Measurements from ENCODE around the gene FLRT2.

Gene FLRT2

GRCh38 chr14:85542623-85543022 lies 12.7 kb downstream of the FLRT2 start:
- TF ChIP-seq FOXP2 (optimal IDR thresholded peaks at IDR 0.05; ENCODE audit: borderline replicate concordance, extremely low read depth, extremely low read length, insufficient read depth) (no peak), TAF1 (IDR thresholded peaks at IDR 0.05; ENCODE audit: borderline replicate concordance, insufficient read depth, low read length) (no peak), POLR2AphosphoS5 (IDR thresholded peaks at IDR 0.05; ENCODE audit: low read depth, low read length) (no peak), SIN3A (IDR thresholded peaks at IDR 0.05; ENCODE audit: borderline replicate concordance, insufficient read depth, low read length) (no peak), REST (IDR thresholded peaks at IDR 0.05; ENCODE audit: insufficient read depth in 1 of 2, low read depth in 2 of 2, low read length in 2 of 2) (no peak)

- TF ChIP-seq FOXP2 (optimal IDR thresholded peaks at IDR 0.05; ENCODE audit: borderline replicate concordance, extremely low read depth, extremely low read length, insufficient read depth) = no peak
- TF ChIP-seq SIN3A (IDR thresholded peaks at IDR 0.05; ENCODE audit: borderline replicate concordance, insufficient read depth, low read length) = no peak
- no peak for TF ChIP-seq POLR2AphosphoS5 (IDR thresholded peaks at IDR 0.05; ENCODE audit: low read depth, low read length)
- TF ChIP-seq REST (IDR thresholded peaks at IDR 0.05; ENCODE audit: insufficient read depth in 1 of 2, low read depth in 2 of 2, low read length in 2 of 2) = no peak
- TF ChIP-seq TAF1 (IDR thresholded peaks at IDR 0.05; ENCODE audit: borderline replicate concordance, insufficient read depth, low read length) = no peak
Measured at GRCh38 chr14:85545738-85546137, 15.8 kb downstream of the FLRT2 start.

- TF ChIP-seq POLR2AphosphoS5 (IDR thresholded peaks at IDR 0.05; ENCODE audit: low read depth, low read length) = no peak
- no peak for TF ChIP-seq SIN3A (IDR thresholded peaks at IDR 0.05; ENCODE audit: borderline replicate concordance, insufficient read depth, low read length)
- no peak for TF ChIP-seq FOXP2 (optimal IDR thresholded peaks at IDR 0.05; ENCODE audit: borderline replicate concordance, extremely low read depth, extremely low read length, insufficient read depth)
- no peak for TF ChIP-seq TAF1 (IDR thresholded peaks at IDR 0.05; ENCODE audit: borderline replicate concordance, insufficient read depth, low read length)
- no peak for TF ChIP-seq REST (IDR thresholded peaks at IDR 0.05; ENCODE audit: insufficient read depth in 1 of 2, low read depth in 2 of 2, low read length in 2 of 2)
Measured at GRCh38 chr14:85546390-85546789, 16.4 kb downstream of the FLRT2 start.

- no peak for TF ChIP-seq POLR2AphosphoS5 (IDR thresholded peaks at IDR 0.05; ENCODE audit: low read depth, low read length)
- TF ChIP-seq REST (IDR thresholded peaks at IDR 0.05; ENCODE audit: insufficient read depth in 1 of 2, low read depth in 2 of 2, low read length in 2 of 2) = no peak
- no peak for TF ChIP-seq TAF1 (IDR thresholded peaks at IDR 0.05; ENCODE audit: borderline replicate concordance, insufficient read depth, low read length)
- no peak for TF ChIP-seq FOXP2 (optimal IDR thresholded peaks at IDR 0.05; ENCODE audit: borderline replicate concordance, extremely low read depth, extremely low read length, insufficient read depth)
- TF ChIP-seq SIN3A (IDR thresholded peaks at IDR 0.05; ENCODE audit: borderline replicate concordance, insufficient read depth, low read length) = no peak
Measured at GRCh38 chr14:85549697-85550096, 19.8 kb downstream of the FLRT2 start.

- no peak for TF ChIP-seq FOXP2 (optimal IDR thresholded peaks at IDR 0.05; ENCODE audit: borderline replicate concordance, extremely low read depth, extremely low read length, insufficient read depth)
- TF ChIP-seq TAF1 (IDR thresholded peaks at IDR 0.05; ENCODE audit: borderline replicate concordance, insufficient read depth, low read length) = no peak
- no peak for TF ChIP-seq REST (IDR thresholded peaks at IDR 0.05; ENCODE audit: insufficient read depth in 1 of 2, low read depth in 2 of 2, low read length in 2 of 2)
- no peak for TF ChIP-seq POLR2AphosphoS5 (IDR thresholded peaks at IDR 0.05; ENCODE audit: low read depth, low read length)
Measured at GRCh38 chr14:85554106-85554505, 24.2 kb downstream of the FLRT2 start.
